Measurements from ENCODE around the gene GAB3. TPM values are rescaled to one million over a fixed set of nuclear protein-coding genes. Genes with fewer than 3 reads are reported as not detected.

The GAB3 gene
- 4.6 TPM for total RNA-seq

GRCh38 chrX:154750301-154751202 is at the start of gene GAB3:
Gene GAB3 (minus strand): TSS chrX:154751077. CDS start chrX:154751025, 52 bp downstream.
- DNase-seq (ENCODE audit: low spot score), result no peak

GRCh38 chrX:154799556-154800348 is 48.9 kb upstream of the GAB3 start:
- DNase-seq (ENCODE audit: low spot score), result peak; percentile 75

- no peak for DNase-seq (ENCODE audit: low spot score)
Measured at GRCh38 chrX:154797006-154797405, 46.1 kb upstream of the GAB3 start.

- no peak for DNase-seq (ENCODE audit: low spot score)
Measured at GRCh38 chrX:154795016-154795415, 44.1 kb upstream of the GAB3 start.

GRCh38 chrX:154793084-154793795 is 42.4 kb upstream of the GAB3 start:
- no peak for DNase-seq (ENCODE audit: low spot score)

- DNase-seq (ENCODE audit: low spot score), result no peak
Measured at GRCh38 chrX:154791939-154792338, 41.1 kb upstream of the GAB3 start.

- peak; percentile 32 for DNase-seq (ENCODE audit: low spot score)
Measured at GRCh38 chrX:154791467-154791866, 40.6 kb upstream of the GAB3 start.

GRCh38 chrX:154785716-154786115 is 34.8 kb upstream of the GAB3 start:
- no peak for DNase-seq (ENCODE audit: low spot score)

GRCh38 chrX:154784149-154784995 is 33.5 kb upstream of the GAB3 start:
- DNase-seq (ENCODE audit: low spot score), result no peak

- no peak for DNase-seq (ENCODE audit: low spot score)
Measured at GRCh38 chrX:154780968-154781367, 30.1 kb upstream of the GAB3 start.

GRCh38 chrX:154779261-154779660 is 28.4 kb upstream of the GAB3 start:
- no peak for DNase-seq (ENCODE audit: low spot score)

GRCh38 chrX:154776753-154777152 is 25.9 kb upstream of the GAB3 start:
- DNase-seq (ENCODE audit: low spot score), result no peak

- no peak for DNase-seq (ENCODE audit: low spot score)
Measured at GRCh38 chrX:154775419-154776349, 24.8 kb upstream of the GAB3 start.

- DNase-seq (ENCODE audit: low spot score), result no peak
Measured at GRCh38 chrX:154774622-154775021, 23.7 kb upstream of the GAB3 start.

GRCh38 chrX:154762537-154763296 is 11.8 kb upstream of the GAB3 start, which contains the start of gene DKC1:
Gene DKC1 (plus strand): TSS chrX:154762864. CDS start chrX:154762966, 102 bp downstream.
- peak; percentile 96 for DNase-seq (ENCODE audit: low spot score)

- no peak for DNase-seq (ENCODE audit: low spot score)
Measured at GRCh38 chrX:154761977-154762536, 11.2 kb upstream of the GAB3 start.

- no peak for DNase-seq (ENCODE audit: low spot score)
Measured at GRCh38 chrX:154758696-154759095, 7.8 kb upstream of the GAB3 start.

GRCh38 chrX:154751669-154752271 is 893 bp upstream of the GAB3 start:
- DNase-seq (ENCODE audit: low spot score), result no peak
